Measurements from ENCODE around the gene AP5M1.
"Not testable (repeated sequence)": the region's sequence is repeated elsewhere in the genome, so short reads cannot be mapped to it uniquely, and the experiment has no call there.

Gene AP5M1

GRCh38 chr14:57299511-57299910 is 30.7 kb downstream of the AP5M1 start:
- intact Hi-C loops (cut with micrococcal nuclease): no loop called here
- H3K27ac Mint-ChIP-seq: no peak overlapping the region
- no peak overlapping the region for H3K4me3 Mint-ChIP-seq
- H3K27me3 Mint-ChIP-seq: peaks cover 3% of the 10 kb centered on the region
- H3K9me3 Mint-ChIP-seq: no peaks in the 10 kb centered on the region
- peaks cover 5% of the 10 kb centered on the region for H3K36me3 Mint-ChIP-seq (ENCODE audit: low read depth)
- no peaks in the 10 kb centered on the region for H3K4me1 Mint-ChIP-seq (ENCODE audit: low read depth)

GRCh38 chr14:57302883-57303282 is 34.1 kb downstream of the AP5M1 start:
- Mint-ChIP-seq H3K4me1 (ENCODE audit: low read depth) (no peaks in the 10 kb centered on the region), H3K27ac (no peak overlapping the region), H3K36me3 (ENCODE audit: low read depth) (no peaks in the 10 kb centered on the region), H3K9me3 (no peaks in the 10 kb centered on the region), H3K4me3 (no peak overlapping the region), H3K27me3 (peaks cover 13% of the 10 kb centered on the region)
- intact Hi-C loops (cut with micrococcal nuclease): no loop called here

- Mint-ChIP-seq H3K4me3 (no peak overlapping the region), H3K4me1 (ENCODE audit: low read depth) (peaks cover 6% of the 10 kb centered on the region), H3K27me3 (peaks cover 3% of the 10 kb centered on the region), H3K9me3 (peaks cover 9% of the 10 kb centered on the region), H3K36me3 (ENCODE audit: low read depth) (no peaks in the 10 kb centered on the region), H3K27ac (no peak overlapping the region)
- intact Hi-C loops (cut with micrococcal nuclease): no loop called here
These were observed 45.8 kb downstream of the AP5M1 start for GRCh38 chr14:57314396-57315089.

DNA sequence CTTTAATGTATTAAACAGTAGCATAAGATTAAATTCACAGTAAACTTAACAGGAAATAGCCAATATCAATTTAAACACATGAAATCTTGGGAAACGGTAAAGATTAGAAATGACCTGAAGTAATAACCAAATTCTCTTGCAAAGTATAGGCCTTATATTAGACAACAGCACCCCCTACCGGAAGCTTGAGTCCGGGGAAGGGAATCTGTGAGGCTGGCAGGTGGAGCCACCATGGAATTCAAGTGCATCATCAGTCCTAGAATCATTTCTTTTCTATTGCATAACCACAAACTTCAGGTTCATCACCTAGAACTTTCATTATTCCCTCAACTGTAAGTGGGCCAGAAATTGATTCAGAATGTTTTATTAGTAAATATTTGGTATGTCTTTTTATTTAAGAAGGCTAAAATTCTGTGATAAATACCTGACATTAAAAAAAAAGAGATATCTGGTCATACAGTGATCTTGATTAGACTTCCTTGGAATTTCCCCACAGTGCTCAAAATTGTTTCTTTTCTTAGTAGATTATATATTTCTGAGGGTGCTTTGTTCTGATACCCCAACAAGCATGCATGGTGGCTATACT is 48.6 kb downstream of the AP5M1 start:
- Mint-ChIP-seq H3K4me1 (ENCODE audit: low read depth) (peaks cover 6% of the 10 kb centered on the region), H3K36me3 (ENCODE audit: low read depth) (no peaks in the 10 kb centered on the region), H3K27ac (no peak overlapping the region), H3K9me3 (peaks cover 9% of the 10 kb centered on the region), H3K4me3 (no peak overlapping the region), H3K27me3 (peaks cover 3% of the 10 kb centered on the region)
- intact Hi-C loops (cut with micrococcal nuclease): loop anchor here (1.0 kb wide), 1 partner anchor 827 kb away; no protein-coding TSS in a partner anchor

- no peak overlapping the region for H3K27ac Mint-ChIP-seq
These were observed 50.9 kb downstream of the AP5M1 start for GRCh38 chr14:57319636-57320192.

DNA sequence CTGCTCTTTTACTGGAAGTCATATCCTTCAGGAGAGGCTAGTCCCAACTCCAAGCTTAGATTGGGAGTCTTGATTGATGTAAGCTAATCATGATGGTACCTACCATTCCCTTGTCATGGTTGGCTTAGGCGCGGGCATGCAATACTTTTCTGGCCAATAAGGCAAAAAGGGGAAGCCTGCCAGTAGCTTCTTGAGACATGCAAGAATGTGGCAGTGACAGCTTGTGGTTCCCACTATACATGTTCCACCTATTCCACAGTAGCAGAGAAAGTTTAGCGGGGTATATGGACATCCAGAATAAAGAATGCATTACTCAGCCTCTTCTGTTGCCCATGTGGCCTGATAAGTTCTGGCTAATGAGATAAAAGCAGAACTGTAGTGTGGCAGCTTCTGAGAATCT is 55.0 kb downstream of the AP5M1 start:
- Mint-ChIP-seq H3K9me3 (no peaks in the 10 kb centered on the region), H3K4me3 (no peak overlapping the region)
- intact Hi-C loops (cut with micrococcal nuclease): no loop called here

More at GRCh38 chr14:57319636-57320192, 50.9 kb downstream of the AP5M1 start:
- peaks cover 3% of the 10 kb centered on the region for H3K27me3 Mint-ChIP-seq
- H3K9me3 Mint-ChIP-seq: peaks cover 1% of the 10 kb centered on the region
- intact Hi-C loops (cut with micrococcal nuclease): no loop called here
- H3K4me1 Mint-ChIP-seq (ENCODE audit: low read depth): no peaks in the 10 kb centered on the region
- no peaks in the 10 kb centered on the region for H3K36me3 Mint-ChIP-seq (ENCODE audit: low read depth)
- no peak overlapping the region for H3K4me3 Mint-ChIP-seq

DNA sequence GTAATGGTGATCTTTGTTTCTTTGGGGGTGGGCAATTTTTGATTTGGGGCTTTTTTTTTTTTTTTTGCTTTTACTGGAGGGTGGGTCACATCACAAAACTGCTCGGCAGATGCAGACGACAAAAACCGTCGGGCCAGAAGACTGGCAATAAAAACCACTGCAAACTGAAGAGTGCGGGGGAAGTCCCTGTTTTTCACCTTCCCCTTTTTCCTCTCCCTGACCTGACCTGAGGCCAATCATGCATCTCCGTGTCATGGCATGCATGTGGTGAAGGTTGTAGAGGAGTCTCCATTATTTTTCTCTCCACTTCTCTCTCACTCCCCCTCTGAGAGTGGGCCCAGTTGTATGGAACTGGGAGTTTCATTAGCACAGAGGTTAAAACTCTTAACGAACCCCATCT is 57.5 kb downstream of the AP5M1 start:
- Mint-ChIP-seq H3K9me3 (no peaks in the 10 kb centered on the region), H3K4me3 (no peak overlapping the region), H3K36me3 (ENCODE audit: low read depth) (no peaks in the 10 kb centered on the region), H3K27me3 (no peaks in the 10 kb centered on the region), H3K27ac (no peak overlapping the region), H3K4me1 (ENCODE audit: low read depth) (no peaks in the 10 kb centered on the region)
- intact Hi-C loops (cut with micrococcal nuclease): no loop called here

More for the DNA sequence above, 55.0 kb downstream of the AP5M1 start:
- no peaks in the 10 kb centered on the region for H3K36me3 Mint-ChIP-seq (ENCODE audit: low read depth)
- no peak overlapping the region for H3K27ac Mint-ChIP-seq
- peaks cover 2% of the 10 kb centered on the region for H3K27me3 Mint-ChIP-seq
- no peaks in the 10 kb centered on the region for H3K4me1 Mint-ChIP-seq (ENCODE audit: low read depth)

GRCh38 chr14:57329833-57330232 is 61.1 kb downstream of the AP5M1 start:
- no peak overlapping the region for H3K4me3 Mint-ChIP-seq
- no peaks in the 10 kb centered on the region for H3K36me3 Mint-ChIP-seq (ENCODE audit: low read depth)
- intact Hi-C loops (cut with micrococcal nuclease): no loop called here
- H3K9me3 Mint-ChIP-seq: no peaks in the 10 kb centered on the region
- H3K27me3 Mint-ChIP-seq: no peaks in the 10 kb centered on the region
- H3K27ac Mint-ChIP-seq: no peak overlapping the region
- H3K4me1 Mint-ChIP-seq (ENCODE audit: low read depth): no peaks in the 10 kb centered on the region

- peaks cover 12% of the 10 kb centered on the region for H3K9me3 Mint-ChIP-seq
- H3K36me3 Mint-ChIP-seq (ENCODE audit: low read depth); intact Hi-C loops (cut with micrococcal nuclease); H3K27ac Mint-ChIP-seq; H3K4me1 Mint-ChIP-seq (ENCODE audit: low read depth); H3K4me3 Mint-ChIP-seq; H3K27me3 Mint-ChIP-seq: not testable (repeated sequence)
These were observed 63.7 kb downstream of the AP5M1 start for GRCh38 chr14:57332475-57332874.

DNA sequence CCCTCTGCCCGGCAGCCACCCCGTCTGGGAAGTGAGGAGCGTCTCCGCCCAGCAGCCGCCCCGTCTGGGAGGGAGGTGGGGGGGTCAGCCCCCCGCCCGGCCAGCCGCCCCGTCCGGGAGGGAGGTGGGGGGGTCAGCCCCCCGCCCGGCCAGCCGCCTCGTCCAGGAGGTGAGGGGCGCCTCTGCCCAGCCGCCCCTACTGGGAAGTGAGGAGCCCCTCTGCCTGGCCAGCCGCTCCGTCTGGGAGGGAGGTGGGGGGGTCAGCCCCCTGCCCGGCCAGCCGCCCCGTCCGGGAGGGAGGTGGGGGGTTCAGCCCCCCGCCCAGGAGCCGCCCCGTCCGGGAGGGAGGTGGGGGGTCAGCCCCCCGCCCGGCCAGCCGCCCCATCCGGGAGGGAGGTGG is 65.0 kb downstream of the AP5M1 start:
- H3K27me3 Mint-ChIP-seq; H3K4me1 Mint-ChIP-seq (ENCODE audit: low read depth); H3K4me3 Mint-ChIP-seq; H3K27ac Mint-ChIP-seq; H3K36me3 Mint-ChIP-seq (ENCODE audit: low read depth); intact Hi-C loops (cut with micrococcal nuclease): not testable (repeated sequence)
- H3K9me3 Mint-ChIP-seq: peaks cover 12% of the 10 kb centered on the region

GRCh38 chr14:57343545-57344297 is 75.0 kb downstream of the AP5M1 start:
- H3K27ac Mint-ChIP-seq; H3K4me1 Mint-ChIP-seq (ENCODE audit: low read depth); intact Hi-C loops (cut with micrococcal nuclease); H3K27me3 Mint-ChIP-seq; H3K36me3 Mint-ChIP-seq (ENCODE audit: low read depth); H3K4me3 Mint-ChIP-seq: not testable (repeated sequence)
- peaks cover 17% of the 10 kb centered on the region for H3K9me3 Mint-ChIP-seq

GRCh38 chr14:57345106-57345505 is 76.3 kb downstream of the AP5M1 start:
- no peak overlapping the region for H3K27ac Mint-ChIP-seq
- H3K27me3 Mint-ChIP-seq: peaks cover 6% of the 10 kb centered on the region
- no peaks in the 10 kb centered on the region for H3K36me3 Mint-ChIP-seq (ENCODE audit: low read depth)
- peaks cover 17% of the 10 kb centered on the region for H3K9me3 Mint-ChIP-seq
- intact Hi-C loops (cut with micrococcal nuclease): no loop called here
- no peaks in the 10 kb centered on the region for H3K4me1 Mint-ChIP-seq (ENCODE audit: low read depth)
- no peak overlapping the region for H3K4me3 Mint-ChIP-seq

- H3K4me3 Mint-ChIP-seq: no peak overlapping the region
- peaks cover 14% of the 10 kb centered on the region for H3K9me3 Mint-ChIP-seq
- intact Hi-C loops (cut with micrococcal nuclease): no loop called here
- H3K27ac Mint-ChIP-seq: no peak overlapping the region
- no peaks in the 10 kb centered on the region for H3K4me1 Mint-ChIP-seq (ENCODE audit: low read depth)
- no peaks in the 10 kb centered on the region for H3K36me3 Mint-ChIP-seq (ENCODE audit: low read depth)
- H3K27me3 Mint-ChIP-seq: peaks cover 6% of the 10 kb centered on the region
These were observed 78.0 kb downstream of the AP5M1 start for GRCh38 chr14:57346741-57347140.
